Stomach (tissue), 4 donors: ENCODE results near the gene RTN4R.

Experiments used
- CTCF ChIP-seq, 7 experiments: fragments of 450-650 bp in 4 of 7; fragments of 200-600 bp in 3 of 7; sonication (generic) in 3 of 7; IDR thresholded peaks; one replicate each; pipeline ENCODE4 v1.5.1; 2016 to 2019; ENCODE audit warnings: antibody characterized with exemption in 7 of 7, control low read depth in 2 of 7, mild to moderate bottlenecking in 1 of 7
- EP300 ChIP-seq: sonication (generic); formaldehyde crosslinking; IDR thresholded peaks from one replicate; pipeline ENCODE4 v1.6.1; 2017; ENCODE audit warnings: antibody characterized with exemption
- POLR2A ChIP-seq, 4 donors: fragments of 450-650 bp; IDR thresholded peaks; one replicate each; pipeline ENCODE4 v1.6.1; 2016; ENCODE audit warnings: antibody characterized with exemption in 4 of 4, control low read depth in 2 of 4, mild to moderate bottlenecking in 1 of 4, moderate library complexity in 1 of 4
- POLR2AphosphoS5 ChIP-seq, 3 donors: sonication (generic); formaldehyde crosslinking; IDR thresholded peaks; one replicate each; pipeline ENCODE4 v1.6.1; 2016; ENCODE audit warnings: antibody characterized with exemption in 3 of 3

- no peak for TF ChIP-seq CTCF (IDR thresholded peaks at IDR 0.05)
- no peak for TF ChIP-seq EP300
- TF ChIP-seq POLR2A (IDR thresholded peaks at IDR 0.05) = no peak
- no peak for TF ChIP-seq POLR2AphosphoS5 (IDR thresholded peaks at IDR 0.05)
Observed at GRCh38 chr22:20305894-20306645, 38.0 kb upstream of the RTN4R start.
